Measurements from ENCODE around the gene ATRN. TPM values are rescaled to one million over a fixed set of nuclear protein-coding genes. Genes with fewer than 3 reads are reported as not detected.
"Not testable (repeated sequence)": the region's sequence is repeated elsewhere in the genome, so short reads cannot be mapped to it uniquely, and the experiment has no call there.

The ATRN gene
- total RNA-seq, 1 donor from 2014 or later = 11.9 TPM

DNA sequence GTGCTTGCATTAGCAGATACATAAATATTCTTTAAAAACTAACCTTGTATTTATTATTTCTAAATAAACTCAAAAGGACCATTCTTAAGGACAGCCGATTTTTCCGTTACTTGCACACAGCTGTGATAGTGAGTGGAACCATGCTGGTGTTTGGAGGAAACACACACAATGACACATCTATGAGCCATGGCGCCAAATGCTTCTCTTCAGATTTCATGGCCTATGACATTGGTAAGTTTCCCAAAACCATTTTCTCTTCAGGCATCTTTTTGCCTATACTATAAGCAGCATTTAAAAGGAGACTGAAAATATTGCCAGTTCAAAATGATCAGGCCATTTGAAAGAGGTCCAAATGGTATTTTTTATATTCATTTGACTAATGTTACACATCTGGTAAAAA lies 92.3 kb downstream of the ATRN start:
- Mint-ChIP-seq H3K27me3 (ENCODE audit: insufficient read depth) (no peaks in the 10 kb centered on the region), H3K4me3 (no peak overlapping the region), H3K4me1 (ENCODE audit: low read depth) (no peaks in the 10 kb centered on the region), H3K9me3 (no peaks in the 10 kb centered on the region), H3K36me3 (ENCODE audit: low read depth) (peaks cover 12% of the 10 kb centered on the region), H3K27ac (no peak overlapping the region)
- intact Hi-C loops (cut with micrococcal nuclease) = loop anchor here (1.0 kb wide), 1 partner anchor 147 kb away; no protein-coding TSS in a partner anchor
- DNase-seq (ENCODE audit: low spot score) = no peak

DNA sequence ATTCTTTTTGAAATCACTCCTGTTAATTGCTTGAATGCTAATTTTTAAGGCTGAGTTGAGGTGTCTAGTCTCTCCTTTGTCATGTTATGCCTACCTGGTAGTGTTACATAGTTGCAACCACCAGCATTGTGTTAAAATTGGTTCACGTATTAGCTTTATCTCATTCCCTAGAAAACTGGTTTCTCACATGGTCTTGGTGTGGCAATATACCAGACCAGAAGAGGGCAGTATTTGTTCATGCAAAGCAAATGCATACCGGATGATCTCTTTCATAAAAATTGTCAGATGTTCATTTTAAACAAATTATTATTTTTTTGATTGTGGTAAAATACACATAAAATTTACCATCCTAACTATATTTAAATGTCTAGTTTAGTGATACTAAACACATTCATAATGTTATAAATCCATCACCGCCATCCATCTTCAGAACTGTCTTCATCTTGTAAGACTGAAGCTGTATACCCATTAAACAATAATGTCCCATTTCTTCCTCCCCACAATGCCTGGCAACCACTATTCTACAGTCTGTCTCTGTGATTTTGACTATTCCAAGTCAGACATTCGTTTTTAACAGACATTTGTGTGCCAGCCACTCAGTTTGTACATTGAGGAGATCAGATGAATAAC lies 92.8 kb downstream of the ATRN start:
- DNase-seq (ENCODE audit: low spot score) = no peak
- no peak overlapping the region for H3K27ac Mint-ChIP-seq
- no peaks in the 10 kb centered on the region for H3K9me3 Mint-ChIP-seq
- H3K4me1 Mint-ChIP-seq (ENCODE audit: low read depth) = no peaks in the 10 kb centered on the region
- H3K4me3 Mint-ChIP-seq = no peak overlapping the region
- peaks cover 12% of the 10 kb centered on the region for H3K36me3 Mint-ChIP-seq (ENCODE audit: low read depth)
- H3K27me3 Mint-ChIP-seq (ENCODE audit: insufficient read depth) = no peaks in the 10 kb centered on the region
- intact Hi-C loops (cut with micrococcal nuclease) = loop anchor here (1.0 kb wide), 1 partner anchor 147 kb away; no protein-coding TSS in a partner anchor

- no peak overlapping the region for H3K4me3 Mint-ChIP-seq
- no peaks in the 10 kb centered on the region for H3K27me3 Mint-ChIP-seq (ENCODE audit: insufficient read depth)
- no peaks in the 10 kb centered on the region for H3K4me1 Mint-ChIP-seq (ENCODE audit: low read depth)
- peaks cover 12% of the 10 kb centered on the region for H3K36me3 Mint-ChIP-seq (ENCODE audit: low read depth)
- H3K9me3 Mint-ChIP-seq = no peaks in the 10 kb centered on the region
- H3K27ac Mint-ChIP-seq = no peak overlapping the region
- intact Hi-C loops (cut with micrococcal nuclease) = no loop called here
- no peak for DNase-seq (ENCODE audit: low spot score)
Measured at GRCh38 chr20:3565851-3566250, 95.0 kb downstream of the ATRN start.

GRCh38 chr20:3572151-3572550 lies 101.3 kb downstream of the ATRN start:
- H3K9me3 Mint-ChIP-seq = no peaks in the 10 kb centered on the region
- DNase-seq (ENCODE audit: low spot score) = no peak
- no peak overlapping the region for H3K27ac Mint-ChIP-seq
- H3K27me3 Mint-ChIP-seq (ENCODE audit: insufficient read depth) = no peaks in the 10 kb centered on the region
- H3K36me3 Mint-ChIP-seq (ENCODE audit: low read depth) = peaks cover 3% of the 10 kb centered on the region
- intact Hi-C loops (cut with micrococcal nuclease) = no loop called here
- H3K4me3 Mint-ChIP-seq = no peak overlapping the region
- no peaks in the 10 kb centered on the region for H3K4me1 Mint-ChIP-seq (ENCODE audit: low read depth)

GRCh38 chr20:3576363-3576762 lies 105.5 kb downstream of the ATRN start:
- intact Hi-C loops (cut with micrococcal nuclease) = no loop called here
- Mint-ChIP-seq H3K36me3 (ENCODE audit: low read depth) (peaks cover 3% of the 10 kb centered on the region), H3K27ac (no peak overlapping the region), H3K4me1 (ENCODE audit: low read depth) (no peaks in the 10 kb centered on the region), H3K27me3 (ENCODE audit: insufficient read depth) (no peaks in the 10 kb centered on the region), H3K9me3 (no peaks in the 10 kb centered on the region), H3K4me3 (no peak overlapping the region)
- no peak for DNase-seq (ENCODE audit: low spot score)

DNA sequence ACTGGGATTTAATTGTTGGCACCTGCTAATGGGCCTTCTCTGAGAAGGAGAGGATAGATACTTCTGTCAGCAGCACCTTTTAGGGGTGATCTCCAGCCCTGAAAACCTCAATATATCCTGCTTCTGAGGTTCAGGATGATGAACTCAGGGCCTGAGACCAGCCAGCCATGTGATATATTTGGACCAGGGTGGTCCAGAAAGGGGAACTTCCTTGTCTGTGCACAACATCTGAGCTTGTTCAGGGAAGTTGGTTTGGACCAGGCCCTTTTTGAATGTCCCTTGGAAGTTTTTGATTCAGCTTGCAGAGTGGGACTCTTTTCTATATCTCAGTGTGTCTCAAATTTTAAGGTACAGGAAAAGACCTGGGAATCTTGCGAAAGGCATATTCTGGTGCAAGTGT lies 106.5 kb downstream of the ATRN start:
- H3K27me3 Mint-ChIP-seq (ENCODE audit: insufficient read depth) = no peaks in the 10 kb centered on the region

GRCh38 chr20:3580412-3580811 lies 109.6 kb downstream of the ATRN start:
- no peak for DNase-seq (ENCODE audit: low spot score)
- H3K36me3 Mint-ChIP-seq (ENCODE audit: low read depth) = peaks cover 7% of the 10 kb centered on the region
- intact Hi-C loops (cut with micrococcal nuclease) = no loop called here

More for the DNA sequence above, 106.5 kb downstream of the ATRN start:
- intact Hi-C loops (cut with micrococcal nuclease) = no loop called here
- Mint-ChIP-seq H3K36me3 (ENCODE audit: low read depth) (peaks cover 3% of the 10 kb centered on the region), H3K27ac (no peak overlapping the region), H3K9me3 (no peaks in the 10 kb centered on the region), H3K4me1 (ENCODE audit: low read depth) (no peaks in the 10 kb centered on the region), H3K4me3 (no peak overlapping the region)
- no peak for DNase-seq (ENCODE audit: low spot score)

DNA sequence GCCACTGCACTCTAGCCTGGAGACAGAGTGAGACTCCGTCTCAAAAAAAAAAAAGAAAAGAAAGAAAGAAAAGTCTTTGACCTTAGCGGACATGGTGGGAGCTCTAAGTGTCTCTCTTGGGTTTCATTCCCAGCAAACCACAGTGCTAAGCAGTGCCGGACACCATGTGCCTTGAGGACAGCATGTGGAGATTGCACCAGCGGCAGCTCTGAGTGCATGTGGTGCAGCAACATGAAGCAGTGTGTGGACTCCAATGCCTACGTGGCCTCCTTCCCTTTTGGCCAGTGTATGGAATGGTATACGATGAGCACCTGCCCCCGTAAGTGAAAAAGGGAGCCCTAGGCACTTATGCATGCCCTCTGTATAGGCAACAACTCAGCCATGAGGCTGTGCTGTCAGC lies 112.9 kb downstream of the ATRN start:
- Mint-ChIP-seq H3K4me3 (no peak overlapping the region), H3K36me3 (ENCODE audit: low read depth) (peaks cover 9% of the 10 kb centered on the region), H3K4me1 (ENCODE audit: low read depth) (no peaks in the 10 kb centered on the region), H3K9me3 (no peaks in the 10 kb centered on the region), H3K27ac (no peak overlapping the region), H3K27me3 (ENCODE audit: insufficient read depth) (no peaks in the 10 kb centered on the region)
- intact Hi-C loops (cut with micrococcal nuclease) = no loop called here
- no peak for DNase-seq (ENCODE audit: low spot score)

More at GRCh38 chr20:3580412-3580811, 109.6 kb downstream of the ATRN start:
- Mint-ChIP-seq H3K27ac (no peak overlapping the region), H3K9me3 (no peaks in the 10 kb centered on the region), H3K27me3 (ENCODE audit: insufficient read depth) (no peaks in the 10 kb centered on the region), H3K4me1 (ENCODE audit: low read depth) (no peaks in the 10 kb centered on the region), H3K4me3 (no peak overlapping the region)

DNA sequence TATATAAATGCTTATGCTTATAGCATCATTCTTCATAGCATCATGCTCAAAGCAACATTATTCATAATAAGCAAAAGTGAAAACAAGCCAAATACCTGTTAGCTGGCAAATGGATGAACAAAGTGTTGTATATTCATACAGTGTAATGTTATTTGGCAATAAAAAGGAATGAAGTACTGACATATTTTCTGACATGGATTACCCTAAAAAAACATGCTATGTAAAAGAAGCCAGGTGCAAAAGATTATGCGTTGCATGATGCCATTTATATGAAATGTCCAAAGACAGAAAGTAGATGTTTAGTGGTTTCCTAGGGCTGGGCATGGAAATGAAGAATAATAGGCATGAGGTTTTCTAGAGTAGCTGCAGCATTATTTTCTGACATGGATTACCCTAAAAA lies 115.3 kb downstream of the ATRN start:
- intact Hi-C loops (cut with micrococcal nuclease) = no loop called here
- no peaks in the 10 kb centered on the region for H3K9me3 Mint-ChIP-seq
- no peak for DNase-seq (ENCODE audit: low spot score)
- no peak overlapping the region for H3K4me3 Mint-ChIP-seq
- no peaks in the 10 kb centered on the region for H3K4me1 Mint-ChIP-seq (ENCODE audit: low read depth)
- no peaks in the 10 kb centered on the region for H3K27me3 Mint-ChIP-seq (ENCODE audit: insufficient read depth)
- H3K36me3 Mint-ChIP-seq (ENCODE audit: low read depth) = peaks cover 9% of the 10 kb centered on the region
- H3K27ac Mint-ChIP-seq = no peak overlapping the region

DNA sequence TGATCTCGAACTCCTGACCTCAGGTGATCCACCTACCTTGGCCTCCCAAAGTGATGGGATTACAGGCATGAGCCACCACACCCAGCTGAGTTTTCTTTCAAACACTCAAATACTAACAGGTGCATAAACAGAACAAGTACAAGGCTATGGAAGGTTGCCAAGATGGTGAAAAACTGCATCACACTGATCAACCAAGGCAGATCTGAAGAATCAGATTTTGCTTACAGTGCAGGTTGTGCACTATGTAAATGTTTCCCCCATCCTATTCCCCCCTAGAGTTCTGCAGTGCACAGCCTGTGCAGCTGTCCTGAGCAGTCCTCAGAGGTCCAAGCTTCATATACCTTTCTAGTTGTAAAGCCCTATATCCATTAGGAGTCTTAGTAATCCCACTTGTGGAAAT lies 119.3 kb downstream of the ATRN start:
- Mint-ChIP-seq H3K9me3 (no peaks in the 10 kb centered on the region), H3K36me3 (ENCODE audit: low read depth) (peaks cover 15% of the 10 kb centered on the region), H3K4me3 (no peak overlapping the region), H3K27ac (no peak overlapping the region), H3K4me1 (ENCODE audit: low read depth) (no peaks in the 10 kb centered on the region), H3K27me3 (ENCODE audit: insufficient read depth) (no peaks in the 10 kb centered on the region)
- DNase-seq (ENCODE audit: low spot score) = no peak
- intact Hi-C loops (cut with micrococcal nuclease) = no loop called here

- Mint-ChIP-seq H3K36me3 (ENCODE audit: low read depth) (peaks cover 12% of the 10 kb centered on the region), H3K4me3 (no peak overlapping the region), H3K4me1 (ENCODE audit: low read depth) (no peaks in the 10 kb centered on the region), H3K27ac (no peak overlapping the region), H3K9me3 (no peaks in the 10 kb centered on the region), H3K27me3 (ENCODE audit: insufficient read depth) (no peaks in the 10 kb centered on the region)
- DNase-seq (ENCODE audit: low spot score) = no peak
- intact Hi-C loops (cut with micrococcal nuclease) = no loop called here
Measured at GRCh38 chr20:3592931-3593330, 122.1 kb downstream of the ATRN start.

- Mint-ChIP-seq H3K36me3 (ENCODE audit: low read depth) (peaks cover 14% of the 10 kb centered on the region), H3K4me3 (no peak overlapping the region), H3K27ac (no peak overlapping the region), H3K27me3 (ENCODE audit: insufficient read depth) (no peaks in the 10 kb centered on the region), H3K9me3 (no peaks in the 10 kb centered on the region), H3K4me1 (ENCODE audit: low read depth) (no peaks in the 10 kb centered on the region)
- intact Hi-C loops (cut with micrococcal nuclease) = no loop called here
- DNase-seq (ENCODE audit: low spot score) = no peak
Measured at GRCh38 chr20:3595541-3595940, 124.7 kb downstream of the ATRN start.

GRCh38 chr20:3603108-3603507 lies 132.3 kb downstream of the ATRN start:
- H3K27me3 Mint-ChIP-seq (ENCODE audit: insufficient read depth) = no peaks in the 10 kb centered on the region
- no peak overlapping the region for H3K4me3 Mint-ChIP-seq

DNA sequence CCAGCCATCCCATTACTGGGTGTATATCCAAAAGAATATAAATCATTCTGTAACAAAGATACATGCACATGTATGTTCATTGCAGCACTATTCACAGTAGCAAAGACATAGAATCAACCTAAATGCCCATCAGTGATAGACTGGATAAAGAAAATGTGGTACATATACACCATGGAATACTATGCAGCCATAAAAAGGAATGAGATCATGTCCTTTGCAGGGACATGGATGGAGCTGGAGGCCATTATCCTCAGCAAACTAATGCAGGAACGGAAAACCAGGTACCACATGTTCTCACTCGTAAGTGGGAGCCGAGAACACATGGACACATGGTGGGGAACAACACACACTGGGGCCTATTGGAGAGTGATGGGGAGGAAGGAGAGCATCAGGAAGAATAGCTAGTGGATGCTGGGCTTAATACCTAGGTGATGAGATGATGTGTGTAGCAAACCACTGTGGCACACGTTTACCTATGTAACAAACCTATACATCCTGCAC lies 134.6 kb downstream of the ATRN start:
- intact Hi-C loops (cut with micrococcal nuclease); H3K36me3 Mint-ChIP-seq (ENCODE audit: low read depth); H3K4me3 Mint-ChIP-seq: not testable (repeated sequence)

More at GRCh38 chr20:3603108-3603507, 132.3 kb downstream of the ATRN start:
- no peak for DNase-seq (ENCODE audit: low spot score)
- no peaks in the 10 kb centered on the region for H3K4me1 Mint-ChIP-seq (ENCODE audit: low read depth)
- H3K9me3 Mint-ChIP-seq = no peaks in the 10 kb centered on the region
- H3K27ac Mint-ChIP-seq = no peak overlapping the region
- intact Hi-C loops (cut with micrococcal nuclease) = no loop called here
- peaks cover 7% of the 10 kb centered on the region for H3K36me3 Mint-ChIP-seq (ENCODE audit: low read depth)

More for the DNA sequence above, 134.6 kb downstream of the ATRN start:
- not testable (repeated sequence) for H3K9me3 Mint-ChIP-seq; DNase-seq (ENCODE audit: low spot score); H3K27ac Mint-ChIP-seq; H3K27me3 Mint-ChIP-seq (ENCODE audit: insufficient read depth); H3K4me1 Mint-ChIP-seq (ENCODE audit: low read depth)

Measured in activated T-helper 1 cell treated with anti-CD3 and anti-CD28 coated beads, Interleukin-12 subunit alpha, Interleukin-12 subunit beta, Interleukin-2, Interleukin-4 antibody, amounts not matched to agents 30 ng/mL and 10 ng/mL and 1 ng/mL, durations not matched to agents 14 hours and 24 hours and 36 hours (primary cell).